Stimulated activated CD8-positive, alpha-beta memory T cell treated with anti-CD3 and anti-CD28 coated beads, Interleukin-15, amount 100 ng/mL, for 4 hours (primary cell): ENCODE data around the gene NCBP2L.
"Not testable (repeated sequence)": the region's sequence is repeated elsewhere in the genome, so short reads cannot be mapped to it uniquely, and the experiment has no call there.

Experiments used
- DNase-seq, 2 donors: peaks; one replicate each; pipeline ENCODE4 v3.0.0-alpha.2; 2020; ENCODE audit warnings: low read depth in 2 of 2

Gene NCBP2L

DNA sequence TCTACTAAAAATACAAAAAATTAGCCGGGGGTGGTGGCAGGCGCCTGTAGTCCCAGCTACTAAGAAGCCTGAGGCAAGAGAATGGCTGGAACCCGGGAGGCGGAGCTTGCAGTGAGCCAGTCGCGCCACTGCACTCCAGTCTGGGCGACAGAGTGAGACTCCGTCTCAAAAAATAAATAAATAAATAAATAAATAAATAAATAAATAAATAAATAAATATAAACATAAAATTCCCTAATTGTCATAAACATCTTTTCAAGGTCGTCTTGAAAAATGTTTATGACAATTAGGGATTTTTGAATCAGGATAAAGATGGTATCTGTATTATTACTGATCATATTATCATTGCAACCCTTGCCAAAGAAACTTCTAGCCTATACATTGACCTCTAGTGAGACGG is 32.5 kb downstream of the NCBP2L start:
- DNase-seq, result not testable (repeated sequence)

DNA sequence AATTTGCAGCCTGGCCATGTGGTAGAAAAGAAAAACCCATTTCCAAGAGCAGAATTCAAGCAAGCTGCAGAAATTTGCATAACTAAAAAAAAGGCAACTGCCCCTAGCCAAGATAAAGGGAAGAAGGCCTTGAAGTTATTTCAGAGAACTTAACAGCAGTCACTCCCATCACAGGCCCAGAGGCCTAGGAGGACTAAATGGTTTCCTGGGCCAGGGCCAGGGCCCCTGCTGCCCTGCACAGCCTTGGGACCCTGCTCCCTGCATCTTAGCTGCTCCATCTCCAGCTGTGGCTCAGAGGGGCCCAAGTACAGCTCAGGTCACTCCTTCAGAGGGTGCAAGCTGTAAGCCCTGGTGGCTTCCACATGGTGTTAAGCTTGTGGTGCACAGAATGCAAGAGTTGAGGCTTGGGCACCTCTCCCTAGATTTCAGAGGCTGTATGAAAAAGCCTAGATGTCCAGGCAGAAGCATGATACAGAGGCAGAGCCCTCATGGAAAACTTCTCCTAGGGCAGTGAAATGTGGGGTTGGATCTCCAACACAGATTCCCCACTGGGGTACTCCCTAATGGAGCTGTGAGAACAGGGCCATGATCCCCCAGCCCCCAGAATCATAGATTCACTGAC is 41.5 kb downstream of the NCBP2L start:
- DNase-seq, result no peak

DNA sequence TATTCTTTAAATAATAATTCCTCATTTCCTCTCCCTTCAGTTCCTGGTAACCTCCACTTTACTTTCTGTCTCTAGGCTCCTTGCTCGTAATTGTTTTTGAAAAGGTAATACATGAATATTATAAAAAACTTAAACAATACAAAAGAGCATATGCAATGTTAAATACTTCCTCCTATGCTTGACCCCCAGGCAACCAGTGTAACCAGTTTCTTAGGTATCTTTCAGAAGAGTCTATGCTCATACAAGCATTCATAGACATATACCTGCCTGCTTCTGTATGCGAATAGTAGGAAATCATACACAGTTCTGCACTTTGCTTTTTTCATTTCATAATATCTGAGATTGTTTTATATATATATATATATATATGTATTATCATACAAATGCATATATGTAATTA is 45.5 kb downstream of the NCBP2L start:
- no peak for DNase-seq

DNA sequence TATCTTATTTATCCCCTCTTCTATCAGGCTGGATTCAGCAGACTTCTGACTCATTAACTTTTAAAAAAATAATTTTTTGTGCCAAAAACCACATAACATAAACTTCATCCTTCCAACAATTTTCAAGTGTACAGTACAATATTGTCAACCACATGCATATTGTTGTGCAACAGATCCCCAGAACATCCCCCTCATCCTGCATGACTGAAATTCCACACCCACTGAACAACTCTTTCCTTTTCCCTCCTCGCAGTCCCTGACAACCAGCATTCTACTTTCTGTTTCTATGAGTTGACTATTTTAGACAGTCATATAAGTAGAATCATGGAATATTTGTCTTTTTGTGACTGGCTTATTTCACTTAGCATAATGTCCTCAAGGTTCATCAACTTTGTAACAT is 45.9 kb downstream of the NCBP2L start:
- DNase-seq, result no peak

DNA sequence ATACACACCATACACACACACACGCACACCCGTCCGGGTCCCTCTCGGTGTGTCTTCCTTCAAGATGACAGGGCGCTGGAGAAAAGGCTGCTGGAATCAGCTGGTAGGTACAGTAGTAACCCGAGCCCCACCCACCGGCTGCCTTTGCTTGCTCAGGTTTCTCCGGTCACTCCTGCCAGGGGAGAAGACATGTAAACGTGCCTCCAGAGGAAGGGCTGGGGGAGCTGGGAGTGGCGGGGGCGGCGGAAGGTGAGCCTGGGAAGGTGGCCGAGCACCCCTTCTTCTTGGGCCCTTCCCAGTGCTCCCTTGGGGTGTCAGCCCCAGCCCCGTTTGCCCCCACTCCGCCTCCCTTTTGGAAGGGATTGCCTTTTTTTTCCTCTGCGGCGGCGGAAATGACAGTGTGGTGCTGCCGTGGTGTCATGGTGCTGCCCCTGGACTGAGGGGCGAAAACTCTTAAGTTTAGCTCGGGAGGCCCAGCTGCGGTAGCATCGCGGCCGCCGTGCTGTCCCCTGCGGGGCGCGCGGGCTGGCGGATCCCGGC is 48.2 kb downstream of the NCBP2L start, which contains the start of gene MID2:
Gene MID2, plus strand, starts transcription at position 169 of the 540 bp plus-strand sequence. CDS start 561 bp downstream, outside the sequence.
- no peak for DNase-seq

DNA sequence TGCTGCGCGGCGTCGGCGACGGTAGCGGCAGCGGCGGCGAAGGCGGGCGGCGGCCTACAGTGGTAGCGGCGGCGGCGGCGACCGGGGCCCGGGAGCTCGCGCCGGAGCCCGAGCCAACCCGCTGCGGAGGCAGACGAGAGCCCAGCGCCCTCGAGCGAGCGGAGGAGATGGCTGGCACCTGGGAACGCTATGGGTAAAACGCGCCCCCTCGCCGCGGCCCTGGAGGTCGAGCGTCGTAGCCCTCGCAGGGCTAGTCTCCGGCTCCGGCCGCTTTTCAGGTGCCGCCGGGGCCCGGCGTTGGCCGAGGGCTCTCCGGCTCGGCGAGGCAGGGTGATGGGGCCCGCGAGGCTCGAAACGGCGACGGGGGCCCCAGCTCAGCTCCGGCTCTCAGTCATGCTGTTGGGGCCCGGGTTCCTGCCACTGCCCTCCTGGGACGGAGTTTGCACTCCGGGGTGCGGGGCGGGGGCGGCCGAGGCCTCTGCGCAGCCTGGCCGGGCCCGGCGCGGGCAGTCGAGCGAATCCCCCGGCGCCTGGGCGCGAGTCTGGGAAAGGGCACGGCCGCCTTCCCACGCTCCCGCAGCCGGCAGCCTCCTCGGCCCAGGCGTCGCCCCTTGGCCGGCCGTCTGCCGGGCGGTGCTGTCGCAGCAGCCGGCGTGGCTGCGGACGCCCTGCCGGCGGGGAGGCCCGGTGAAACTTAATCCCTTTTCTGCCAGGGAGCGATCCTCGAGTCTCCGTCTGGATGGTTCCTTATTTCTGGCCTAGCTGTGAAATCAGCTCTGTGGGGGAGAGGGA is 48.9 kb downstream of the NCBP2L start:
- peak in 1 of 2 donors; percentile 3 for DNase-seq

DNA sequence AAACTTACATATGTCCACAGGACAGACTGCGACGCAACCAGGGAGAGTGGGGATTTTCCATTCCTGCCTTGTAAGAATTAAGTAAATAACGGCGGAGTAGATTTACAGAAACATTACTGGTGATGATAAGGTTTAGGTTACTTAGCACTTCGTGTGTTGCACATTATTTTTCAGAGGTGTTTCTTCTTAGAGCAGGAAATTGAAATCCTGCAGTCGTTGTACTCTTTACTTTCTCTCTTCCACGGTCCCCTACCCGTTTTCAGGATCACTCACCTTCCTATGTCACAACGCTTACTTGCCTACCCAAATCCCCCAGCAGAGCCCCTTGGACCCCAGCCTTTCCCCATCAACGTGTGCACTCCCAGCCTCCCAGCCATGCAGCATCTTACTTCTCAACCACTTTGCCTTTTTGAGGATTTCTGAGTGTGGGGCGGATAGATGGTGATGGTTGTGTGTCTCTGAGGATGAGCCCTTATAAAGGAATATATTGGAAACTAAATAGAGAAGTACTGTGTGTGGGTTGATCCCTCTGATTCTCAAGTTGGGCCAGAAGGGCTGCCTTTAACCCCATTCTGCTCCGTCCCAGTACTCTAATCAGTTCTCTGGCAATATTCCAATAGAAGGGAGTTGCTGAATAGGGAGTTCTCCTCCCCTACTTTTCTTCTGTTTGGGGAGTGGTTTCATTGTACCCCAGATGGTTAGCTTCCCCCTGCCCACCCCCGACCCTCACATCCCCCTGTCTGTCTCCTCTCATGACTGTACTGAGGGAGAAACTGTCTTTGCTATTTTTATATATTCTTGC is 49.7 kb downstream of the NCBP2L start:
- DNase-seq, result no peak

DNA sequence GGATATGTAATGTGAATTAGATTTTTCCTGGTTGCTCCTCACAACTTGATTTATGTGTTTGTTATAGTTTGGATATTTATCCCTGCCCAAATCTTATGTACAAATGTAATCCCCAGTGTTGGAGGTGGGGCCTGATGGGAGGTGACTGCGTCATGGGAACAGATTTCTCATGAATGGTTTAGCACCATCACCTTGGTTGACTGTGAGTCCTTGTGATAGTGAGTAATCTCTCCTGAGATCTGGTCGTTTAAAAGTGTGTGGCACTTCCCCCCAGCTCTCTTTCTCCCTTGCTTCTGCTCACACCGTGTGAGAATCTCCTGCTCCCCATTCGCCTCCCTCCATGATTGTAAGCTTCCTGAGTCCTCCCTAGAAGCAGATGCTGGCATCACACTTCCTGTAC is 50.3 kb downstream of the NCBP2L start:
- no peak for DNase-seq

DNA sequence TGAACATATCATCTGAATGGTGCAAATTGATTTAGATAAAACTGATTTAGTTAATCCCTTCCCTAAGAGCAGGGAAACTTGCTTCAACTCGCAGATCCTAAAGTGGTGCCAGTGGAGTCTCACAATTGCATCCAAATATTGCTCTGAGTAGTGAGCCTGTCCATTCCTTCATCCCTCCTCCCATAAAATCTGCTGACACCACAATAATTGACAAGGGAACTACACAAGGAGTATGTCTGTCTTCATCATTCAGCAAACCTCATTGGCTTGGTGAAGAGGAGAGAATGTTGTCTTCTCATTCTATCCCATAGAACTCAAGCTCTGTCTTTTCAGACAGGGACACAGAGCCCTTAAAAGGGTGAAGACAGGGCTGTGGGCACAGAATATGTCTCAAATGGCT is 52.3 kb downstream of the NCBP2L start:
- no peak for DNase-seq

DNA sequence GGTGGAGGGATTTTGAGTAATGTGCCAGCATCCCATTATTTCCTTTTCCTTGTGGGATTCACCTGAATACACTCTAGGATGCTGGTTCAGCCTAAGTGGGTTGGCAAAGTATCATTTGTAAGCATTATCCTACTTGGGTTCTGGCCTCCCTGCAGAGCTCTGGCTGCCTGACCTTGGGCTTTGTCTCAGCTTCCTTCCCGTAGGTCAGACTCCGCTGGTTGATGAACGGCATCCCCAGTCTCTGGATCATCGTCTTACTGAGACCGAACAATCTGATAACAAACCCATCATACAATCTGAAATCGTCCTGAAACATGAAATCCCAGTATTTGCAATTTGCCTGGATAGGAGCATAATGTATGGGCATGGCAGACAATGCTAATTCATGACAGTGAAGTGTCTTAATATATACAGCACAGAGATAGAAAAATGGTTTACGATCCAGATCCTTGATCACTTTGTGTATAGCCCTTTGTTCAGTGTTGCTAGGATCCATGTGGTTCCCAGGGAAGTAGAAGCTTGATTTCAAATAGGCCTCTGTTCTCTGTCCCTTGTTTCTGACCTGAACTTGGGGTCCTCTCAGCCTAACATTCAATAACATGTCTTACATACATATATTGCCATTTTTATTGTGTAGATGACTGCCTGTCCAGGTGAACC is 53.7 kb downstream of the NCBP2L start:
- DNase-seq, result no peak

DNA sequence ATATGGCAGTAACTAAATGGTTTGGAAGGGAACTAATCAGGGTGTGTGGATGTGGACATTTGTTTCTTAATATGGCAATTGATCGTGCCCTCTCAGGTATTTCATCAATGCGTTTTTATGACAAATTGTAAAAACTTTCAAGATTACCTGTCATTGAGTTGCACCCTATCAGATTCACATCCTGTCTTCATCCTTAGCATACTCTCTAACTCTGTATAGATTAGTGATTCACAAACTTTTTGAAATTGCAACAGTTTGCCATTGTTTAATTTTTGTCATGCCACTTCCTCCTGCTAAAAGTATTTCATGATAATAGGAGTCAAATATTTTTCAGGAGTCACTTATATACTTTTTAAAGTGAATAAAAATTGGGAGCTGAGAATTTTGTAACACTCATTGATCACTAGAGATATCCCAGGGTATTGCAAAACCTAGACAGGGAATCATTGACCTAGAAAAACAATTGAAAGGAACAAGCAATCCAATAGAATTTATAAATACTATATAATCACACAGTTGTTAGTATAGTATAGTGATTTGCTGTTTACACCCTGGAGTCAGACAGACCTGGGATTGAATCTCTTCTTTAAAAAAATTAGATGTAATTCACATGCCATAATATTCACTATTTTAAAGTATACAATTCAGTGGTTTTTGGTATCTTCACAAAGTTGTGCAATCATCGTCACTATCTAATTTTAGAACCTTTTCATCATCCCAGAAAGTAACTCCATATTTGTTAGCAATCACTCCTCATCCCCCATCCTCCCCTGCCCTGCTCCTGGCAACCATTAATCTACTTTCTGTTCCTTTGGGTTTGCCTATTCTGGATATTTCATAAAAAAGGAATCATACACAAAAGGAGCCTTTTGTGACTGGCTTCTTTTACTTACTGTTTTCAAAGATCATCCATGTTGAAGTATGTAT is 57.0 kb downstream of the NCBP2L start:
- DNase-seq, result no peak

DNA sequence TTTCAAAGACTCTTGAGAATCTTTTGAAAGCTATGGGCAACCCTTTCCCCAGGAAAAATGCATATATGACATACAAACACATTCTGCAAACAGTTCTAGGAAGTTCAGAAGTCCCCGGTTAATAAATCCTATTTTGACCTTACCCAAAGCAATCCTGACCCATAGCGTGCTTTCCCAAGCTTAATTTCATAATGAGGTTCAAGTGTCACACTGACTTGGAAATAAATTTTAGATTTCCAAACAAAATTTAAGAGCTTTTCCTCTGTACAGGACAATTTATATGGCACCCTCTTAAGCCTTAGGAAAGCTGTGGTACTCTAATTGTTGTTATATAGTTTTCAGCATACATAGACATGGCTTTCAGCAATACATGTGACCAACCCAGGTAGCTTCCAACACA is 59.4 kb downstream of the NCBP2L start:
- no peak for DNase-seq

DNA sequence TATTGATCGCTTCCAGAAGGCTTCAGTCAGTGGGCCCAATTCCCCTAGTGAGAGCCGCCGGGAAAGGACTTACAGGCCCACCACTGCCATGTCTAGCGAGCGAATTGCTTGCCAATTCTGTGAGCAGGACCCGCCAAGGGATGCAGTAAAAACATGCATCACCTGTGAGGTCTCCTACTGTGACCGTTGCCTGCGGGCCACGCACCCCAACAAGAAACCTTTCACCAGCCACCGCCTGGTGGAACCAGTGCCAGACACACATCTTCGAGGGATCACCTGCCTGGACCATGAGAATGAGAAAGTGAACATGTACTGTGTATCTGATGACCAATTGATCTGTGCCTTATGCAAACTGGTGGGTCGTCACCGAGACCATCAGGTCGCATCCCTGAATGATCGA is 63.4 kb downstream of the NCBP2L start:
- no peak for DNase-seq

DNA sequence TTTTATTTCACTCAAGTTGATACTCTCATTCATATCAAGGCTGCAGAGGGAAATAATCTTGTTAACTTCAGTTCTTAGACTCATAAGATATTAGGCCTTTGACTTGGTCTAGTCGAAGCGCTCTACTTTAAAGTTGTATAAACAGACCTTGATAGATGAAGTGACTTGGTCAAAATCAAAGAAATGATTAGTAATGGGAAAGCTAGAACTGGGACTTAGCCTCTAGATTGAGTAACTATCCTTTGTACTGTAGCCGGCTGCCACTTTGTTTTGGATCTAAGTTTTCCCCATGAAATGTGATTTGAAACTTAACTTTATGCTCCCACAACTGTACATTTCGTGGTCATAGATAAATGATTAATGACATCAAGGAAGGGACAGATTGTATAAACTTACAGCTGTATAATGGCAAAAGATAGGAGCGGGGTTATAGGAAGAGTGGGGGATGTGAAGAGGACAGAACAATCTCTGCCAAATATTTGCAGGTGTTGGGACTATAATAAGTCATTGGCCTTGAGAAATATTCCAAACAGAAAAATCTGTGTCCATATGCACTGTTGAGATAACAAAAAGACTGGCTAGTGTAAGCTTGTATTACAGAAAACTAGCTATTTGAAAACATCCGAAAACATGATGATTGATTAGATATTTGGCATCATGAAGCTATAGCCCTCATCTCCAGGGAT is 65.3 kb downstream of the NCBP2L start:
- DNase-seq, result no peak
